Measurements from ENCODE around the gene TGFBR2.

The TGFBR2 gene

DNA sequence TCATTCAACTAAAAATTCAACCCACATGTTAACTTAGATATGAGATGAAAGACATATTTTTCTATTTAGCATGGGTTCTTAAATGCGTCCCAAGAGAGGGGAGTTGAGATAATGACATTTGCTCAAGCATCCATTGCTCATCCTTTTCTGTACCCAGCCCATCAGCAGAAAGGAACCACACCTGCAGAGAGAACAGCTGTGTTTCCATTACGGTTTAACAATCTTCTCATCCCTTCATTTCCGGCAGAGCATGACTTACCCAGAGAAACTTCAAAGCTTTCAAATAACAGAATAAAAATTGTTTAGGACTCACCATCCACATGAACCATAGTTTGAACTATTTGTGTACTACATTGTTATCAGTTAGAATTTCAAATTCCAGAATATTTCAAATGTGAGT lies 113.1 kb downstream of the TGFBR2 start:
- TF ChIP-seq, protein P1, sequence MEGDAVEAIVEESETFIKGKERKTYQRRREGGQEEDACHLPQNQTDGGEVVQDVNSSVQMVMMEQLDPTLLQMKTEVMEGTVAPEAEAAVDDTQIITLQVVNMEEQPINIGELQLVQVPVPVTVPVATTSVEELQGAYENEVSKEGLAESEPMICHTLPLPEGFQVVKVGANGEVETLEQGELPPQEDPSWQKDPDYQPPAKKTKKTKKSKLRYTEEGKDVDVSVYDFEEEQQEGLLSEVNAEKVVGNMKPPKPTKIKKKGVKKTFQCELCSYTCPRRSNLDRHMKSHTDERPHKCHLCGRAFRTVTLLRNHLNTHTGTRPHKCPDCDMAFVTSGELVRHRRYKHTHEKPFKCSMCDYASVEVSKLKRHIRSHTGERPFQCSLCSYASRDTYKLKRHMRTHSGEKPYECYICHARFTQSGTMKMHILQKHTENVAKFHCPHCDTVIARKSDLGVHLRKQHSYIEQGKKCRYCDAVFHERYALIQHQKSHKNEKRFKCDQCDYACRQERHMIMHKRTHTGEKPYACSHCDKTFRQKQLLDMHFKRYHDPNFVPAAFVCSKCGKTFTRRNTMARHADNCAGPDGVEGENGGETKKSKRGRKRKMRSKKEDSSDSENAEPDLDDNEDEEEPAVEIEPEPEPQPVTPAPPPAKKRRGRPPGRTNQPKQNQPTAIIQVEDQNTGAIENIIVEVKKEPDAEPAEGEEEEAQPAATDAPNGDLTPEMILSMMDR (IDR thresholded peaks at IDR 0.05; ENCODE audit: extremely low read depth, missing control alignments) = no peak
- no peak for DNase-seq (ENCODE audit: low spot score)

DNA sequence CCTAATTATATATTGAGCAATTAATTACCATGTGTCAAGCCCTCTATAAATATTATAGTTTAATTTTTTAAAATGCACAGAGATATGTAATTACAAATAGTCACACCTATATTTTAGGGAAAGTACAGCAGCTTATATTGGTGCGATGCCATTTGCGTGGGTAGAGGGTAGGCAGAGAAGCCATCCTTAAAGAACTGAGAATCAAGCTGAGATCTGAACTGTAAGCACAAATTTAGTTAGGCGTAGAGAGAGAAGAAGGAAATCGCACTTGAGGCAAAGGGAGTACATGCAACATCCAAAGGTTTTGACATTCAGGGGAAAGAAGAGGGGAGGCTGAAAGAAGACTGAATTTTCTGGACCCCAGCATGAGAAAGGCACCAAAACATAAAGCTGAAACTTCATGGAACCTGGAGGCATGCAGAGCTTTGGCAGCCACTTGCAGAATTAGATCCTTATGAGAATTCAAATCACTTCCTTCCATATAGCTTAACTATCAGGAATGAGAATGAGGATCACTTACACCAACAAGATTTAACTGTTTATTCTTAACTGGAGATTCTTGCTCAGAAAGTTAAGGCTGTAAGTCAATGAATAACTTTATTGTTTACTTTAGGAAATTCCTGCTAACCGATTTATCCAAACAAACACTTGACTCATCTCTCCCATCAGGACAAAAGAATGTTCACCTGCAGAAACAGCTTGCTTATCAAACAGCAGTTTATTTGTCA lies 114.3 kb downstream of the TGFBR2 start:
- TF ChIP-seq, protein P1 (IDR thresholded peaks at IDR 0.05; ENCODE audit: extremely low read depth, missing control alignments) = no peak
- DNase-seq (ENCODE audit: low spot score) = no peak

DNA sequence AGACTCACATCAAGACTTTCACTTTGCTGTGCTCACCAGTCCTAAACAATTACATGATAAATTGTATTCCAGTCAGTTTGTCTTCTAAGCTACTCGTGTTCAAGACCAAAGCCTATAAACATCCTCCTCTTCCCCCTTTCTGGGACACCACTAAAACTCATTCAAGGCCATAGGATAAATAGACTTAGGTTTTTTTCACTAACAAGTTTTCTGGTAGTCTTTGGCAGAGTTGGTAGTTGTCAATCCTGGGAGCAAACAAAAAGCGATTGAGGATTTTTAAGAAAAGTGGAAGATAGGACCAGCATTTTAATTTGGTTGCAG lies 114.9 kb downstream of the TGFBR2 start:
- DNase-seq (ENCODE audit: low spot score) = no peak
- TF ChIP-seq, protein P1 (IDR thresholded peaks at IDR 0.05; ENCODE audit: extremely low read depth, missing control alignments) = no peak

DNA sequence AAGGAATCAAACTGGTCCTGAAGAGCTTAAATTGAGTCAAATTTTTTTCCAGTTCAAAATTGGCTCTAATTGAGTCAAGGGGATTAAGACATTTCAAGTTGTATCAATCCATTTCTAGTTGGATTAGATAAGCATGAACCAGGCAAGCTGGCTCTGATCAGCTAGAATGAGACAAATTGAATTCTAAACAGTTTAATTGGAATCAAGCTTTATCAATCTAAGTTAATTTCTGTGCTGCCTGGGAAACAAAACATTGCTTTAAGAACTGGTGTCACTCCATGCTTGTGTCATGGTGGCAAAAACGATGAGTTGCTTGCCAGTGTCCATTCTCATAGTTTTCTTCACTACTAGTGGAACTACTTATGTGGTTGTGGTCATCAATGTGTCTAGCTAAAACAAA lies 116.8 kb downstream of the TGFBR2 start:
- no peak for DNase-seq (ENCODE audit: low spot score)

DNA sequence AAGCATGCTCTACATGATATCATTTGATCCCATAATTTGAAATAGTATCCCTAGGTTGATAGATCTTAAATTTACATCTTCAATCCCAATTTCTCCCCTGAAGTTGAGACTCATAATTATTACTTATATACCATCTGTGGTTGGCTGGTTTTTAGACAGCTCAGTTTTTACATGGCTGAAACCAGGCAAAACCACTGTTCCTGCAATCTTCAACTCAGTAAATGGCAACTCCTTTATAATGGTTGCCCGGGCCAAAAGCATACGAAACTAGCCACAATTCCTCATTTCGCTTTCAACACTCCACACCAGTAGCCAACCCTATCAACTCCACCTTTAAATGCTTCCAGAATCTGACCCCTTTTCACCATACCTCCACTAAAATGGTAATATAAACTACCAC lies 118.5 kb downstream of the TGFBR2 start:
- DNase-seq (ENCODE audit: low spot score) = no peak
- TF ChIP-seq, protein P1 (IDR thresholded peaks at IDR 0.05; ENCODE audit: extremely low read depth, missing control alignments) = no peak

More for the DNA sequence above, 116.8 kb downstream of the TGFBR2 start:
- TF ChIP-seq, protein P1 (IDR thresholded peaks at IDR 0.05; ENCODE audit: extremely low read depth, missing control alignments) = no peak

GRCh38 chr3:30728143-30728542 lies 121.7 kb downstream of the TGFBR2 start:
- TF ChIP-seq, protein P1 (IDR thresholded peaks at IDR 0.05; ENCODE audit: extremely low read depth, missing control alignments) = no peak
- DNase-seq (ENCODE audit: low spot score) = no peak

- DNase-seq (ENCODE audit: low spot score) = no peak
- TF ChIP-seq, protein P1 (IDR thresholded peaks at IDR 0.05; ENCODE audit: extremely low read depth, missing control alignments) = no peak
Measured at GRCh38 chr3:30729512-30729911, 123.1 kb downstream of the TGFBR2 start.
